Osteocyte (in vitro differentiated cells): ENCODE results near the gene NXN. TPM values are rescaled to one million over a fixed set of nuclear protein-coding genes. Genes with fewer than 3 reads are reported as not detected.
"Not testable (repeated sequence)": the region's sequence is repeated elsewhere in the genome, so short reads cannot be mapped to it uniquely, and the experiment has no call there.

ENCODE experiments used
- DNase-seq: peaks from one replicate; pipeline ENCODE4 v3.0.0; 2021; ENCODE audit warnings: mixed read lengths; ENCODE audit not compliant: unreplicated experiment; ENCODE audit errors: extremely low spot score
- H3K27ac Mint-ChIP-seq: one replicate; pipeline ENCODE4 v1.8.0; 2021; ENCODE audit warnings: mild to moderate bottlenecking, mixed read lengths; ENCODE audit not compliant: unreplicated experiment
- H3K27me3 Mint-ChIP-seq: one replicate; pipeline ENCODE4 v1.8.0; 2021; ENCODE audit warnings: mixed read lengths; ENCODE audit not compliant: unreplicated experiment
- H3K36me3 Mint-ChIP-seq: one replicate; pipeline ENCODE4 v1.8.0; 2021; ENCODE audit warnings: mixed read lengths; ENCODE audit not compliant: unreplicated experiment
- H3K4me1 Mint-ChIP-seq: one replicate; pipeline ENCODE4 v1.8.0; 2021; ENCODE audit warnings: mixed read lengths; ENCODE audit not compliant: unreplicated experiment
- H3K4me3 Mint-ChIP-seq: one replicate; pipeline ENCODE4 v1.8.0; 2021; ENCODE audit warnings: mild to moderate bottlenecking, moderate library complexity, mixed read lengths; ENCODE audit not compliant: unreplicated experiment
- H3K9me3 Mint-ChIP-seq: one replicate; pipeline ENCODE4 v1.8.0; 2021; ENCODE audit warnings: mixed read lengths; ENCODE audit not compliant: unreplicated experiment
- total RNA-seq: library from RNA; stranded (reverse); gene quantifications from 2 replicates; pipeline ENCODE4 v1.2.1, GENCODE V29; 2021
- TF ChIP-seq, protein P1 (sequence below): fragments of 200-600 bp; sonication (generic); IDR thresholded peaks from 2 replicates; pipeline ENCODE4 v1.5.0; 2021; ENCODE audit warnings: antibody characterized with exemption, mild to moderate bottlenecking, moderate library complexity

Gene NXN
- total RNA-seq, 1 donor from 2014 or later = 123 TPM

DNA sequence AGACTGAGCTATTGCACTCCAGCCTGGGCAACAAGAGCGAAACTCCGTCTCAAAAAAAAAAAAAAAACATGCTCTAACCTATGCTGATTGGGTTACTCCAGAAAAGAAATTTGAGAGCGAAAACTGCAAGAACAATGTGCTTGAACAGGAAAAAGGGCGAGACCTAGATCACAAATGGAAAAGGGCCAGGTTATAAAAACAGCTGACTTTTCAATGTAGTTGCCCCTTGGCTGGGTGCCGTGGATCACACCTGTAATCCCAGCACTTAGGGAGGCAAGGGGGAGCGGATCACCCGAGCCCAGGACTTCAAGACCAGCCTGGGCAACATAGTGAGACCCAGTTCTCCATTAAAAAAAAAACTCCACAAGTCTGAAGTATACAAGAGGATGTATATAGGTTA lies 148.6 kb downstream of the NXN start:
- H3K27ac Mint-ChIP-seq = no peak overlapping the region
- H3K36me3 Mint-ChIP-seq = peaks cover 5% of the 10 kb centered on the region
- no peaks in the 10 kb centered on the region for H3K9me3 Mint-ChIP-seq
- peaks cover 33% of the 10 kb centered on the region for H3K4me1 Mint-ChIP-seq
- no peak overlapping the region for H3K4me3 Mint-ChIP-seq
- no peaks in the 10 kb centered on the region for H3K27me3 Mint-ChIP-seq
- no peak for DNase-seq
- TF ChIP-seq, protein P1, sequence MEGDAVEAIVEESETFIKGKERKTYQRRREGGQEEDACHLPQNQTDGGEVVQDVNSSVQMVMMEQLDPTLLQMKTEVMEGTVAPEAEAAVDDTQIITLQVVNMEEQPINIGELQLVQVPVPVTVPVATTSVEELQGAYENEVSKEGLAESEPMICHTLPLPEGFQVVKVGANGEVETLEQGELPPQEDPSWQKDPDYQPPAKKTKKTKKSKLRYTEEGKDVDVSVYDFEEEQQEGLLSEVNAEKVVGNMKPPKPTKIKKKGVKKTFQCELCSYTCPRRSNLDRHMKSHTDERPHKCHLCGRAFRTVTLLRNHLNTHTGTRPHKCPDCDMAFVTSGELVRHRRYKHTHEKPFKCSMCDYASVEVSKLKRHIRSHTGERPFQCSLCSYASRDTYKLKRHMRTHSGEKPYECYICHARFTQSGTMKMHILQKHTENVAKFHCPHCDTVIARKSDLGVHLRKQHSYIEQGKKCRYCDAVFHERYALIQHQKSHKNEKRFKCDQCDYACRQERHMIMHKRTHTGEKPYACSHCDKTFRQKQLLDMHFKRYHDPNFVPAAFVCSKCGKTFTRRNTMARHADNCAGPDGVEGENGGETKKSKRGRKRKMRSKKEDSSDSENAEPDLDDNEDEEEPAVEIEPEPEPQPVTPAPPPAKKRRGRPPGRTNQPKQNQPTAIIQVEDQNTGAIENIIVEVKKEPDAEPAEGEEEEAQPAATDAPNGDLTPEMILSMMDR = no peak

GRCh38 chr17:830381-830780 lies 149.2 kb downstream of the NXN start:
- TF ChIP-seq, protein P1 = no peak
- no peak for DNase-seq
- H3K36me3 Mint-ChIP-seq = peaks cover 7% of the 10 kb centered on the region

DNA sequence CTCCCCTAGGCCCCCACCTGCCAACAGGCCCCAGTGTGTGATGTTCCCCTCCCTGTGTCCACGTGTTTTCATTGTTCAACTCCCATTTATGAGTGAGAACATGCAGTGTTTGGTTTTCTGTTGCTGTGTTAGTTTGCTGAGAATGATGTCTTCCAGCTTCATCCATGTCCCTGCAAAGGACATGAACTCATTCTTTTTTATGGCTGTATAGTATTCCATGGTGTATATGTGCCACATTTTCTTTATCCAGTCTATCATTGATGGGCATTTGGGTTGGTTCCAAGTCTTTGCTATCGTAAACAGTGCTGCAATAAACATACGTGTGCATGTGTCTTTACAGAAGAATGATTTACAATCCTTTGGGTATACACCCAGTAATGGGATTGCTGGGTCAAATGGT lies 150.0 kb downstream of the NXN start:
- H3K9me3 Mint-ChIP-seq, DNase-seq, H3K27ac Mint-ChIP-seq, H3K4me3 Mint-ChIP-seq, H3K27me3 Mint-ChIP-seq: not testable (repeated sequence)
- peaks cover 11% of the 10 kb centered on the region for H3K36me3 Mint-ChIP-seq
- H3K4me1 Mint-ChIP-seq = peaks cover 25% of the 10 kb centered on the region

More at GRCh38 chr17:830381-830780, 149.2 kb downstream of the NXN start:
- no peak overlapping the region for H3K4me3 Mint-ChIP-seq
- no peaks in the 10 kb centered on the region for H3K9me3 Mint-ChIP-seq
- H3K4me1 Mint-ChIP-seq = peaks cover 31% of the 10 kb centered on the region
- no peaks in the 10 kb centered on the region for H3K27me3 Mint-ChIP-seq
- H3K27ac Mint-ChIP-seq = peak overlapping the region; percentile 63

- DNase-seq = no peak
- no peaks in the 10 kb centered on the region for H3K27me3 Mint-ChIP-seq
- H3K27ac Mint-ChIP-seq = peak overlapping the region; percentile 71
- no peak overlapping the region for H3K4me3 Mint-ChIP-seq
- H3K4me1 Mint-ChIP-seq = peaks cover 23% of the 10 kb centered on the region
- TF ChIP-seq, protein P1 = no peak
- peaks cover 12% of the 10 kb centered on the region for H3K36me3 Mint-ChIP-seq
- H3K9me3 Mint-ChIP-seq = no peaks in the 10 kb centered on the region
Measured at GRCh38 chr17:828761-829160, 150.8 kb downstream of the NXN start.

GRCh38 chr17:826778-827177 lies 152.8 kb downstream of the NXN start:
- Mint-ChIP-seq H3K36me3 (peaks cover 12% of the 10 kb centered on the region), H3K27ac (no peak overlapping the region), H3K4me1 (peaks cover 18% of the 10 kb centered on the region), H3K4me3 (no peak overlapping the region), H3K27me3 (no peaks in the 10 kb centered on the region), H3K9me3 (no peaks in the 10 kb centered on the region)
- TF ChIP-seq, protein P1 = no peak
- no peak for DNase-seq

DNA sequence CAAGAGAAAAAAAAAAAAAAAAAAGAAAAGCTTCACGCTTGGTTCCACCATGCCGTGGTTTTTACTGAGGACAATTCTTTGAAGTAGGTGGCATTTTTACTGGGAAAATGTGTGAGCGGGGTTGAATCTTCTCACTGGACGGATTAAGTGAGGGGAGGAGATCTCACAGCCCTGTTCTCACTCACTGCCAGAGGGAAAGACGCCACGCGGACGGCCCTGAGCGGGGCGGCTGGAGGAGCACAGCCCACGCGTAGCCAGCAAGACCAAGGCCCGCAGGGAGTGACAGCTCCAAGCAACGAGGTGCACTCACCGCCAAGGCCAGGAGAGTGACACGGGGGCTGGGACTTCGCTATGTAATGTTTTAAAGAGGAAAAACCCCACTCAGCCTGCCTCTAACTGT lies 154.4 kb downstream of the NXN start:
- Mint-ChIP-seq H3K27ac (no peak overlapping the region), H3K27me3 (no peaks in the 10 kb centered on the region), H3K36me3 (peaks cover 12% of the 10 kb centered on the region), H3K9me3 (no peaks in the 10 kb centered on the region), H3K4me3 (no peak overlapping the region), H3K4me1 (peaks cover 17% of the 10 kb centered on the region)
- TF ChIP-seq, protein P1 = no peak
- no peak for DNase-seq
